Ishikawa (cell line): Measurements from ENCODE around the gene WWOX.

Experiments
- CEBPB ChIP-seq: IDR thresholded peaks from 2 replicates; pipeline ENCODE4 v1.6.1; 2012
- CREB1 ChIP-seq: IDR thresholded peaks from 2 replicates; pipeline ENCODE4 v1.6.1; 2012; ENCODE audit warnings: low read depth
- EGR1 ChIP-seq: IDR thresholded peaks from 2 replicates; pipeline ENCODE4 v1.6.1; 2012
- EP300 ChIP-seq: IDR thresholded peaks from 2 replicates; pipeline ENCODE4 v1.6.1; 2012; ENCODE audit warnings: borderline replicate concordance
- FOXM1 ChIP-seq: IDR thresholded peaks from 2 replicates; pipeline ENCODE4 v1.6.1; 2012; ENCODE audit warnings: low read depth, borderline replicate concordance
- MAX ChIP-seq: IDR thresholded peaks from 2 replicates; pipeline ENCODE4 v1.6.1; 2012
- NFIC ChIP-seq: IDR thresholded peaks from 2 replicates; pipeline ENCODE4 v1.6.1; 2012
- RAD21 ChIP-seq: IDR thresholded peaks from 2 replicates; pipeline ENCODE4 v1.6.1; 2012; ENCODE audit warnings: low read depth
- REST ChIP-seq: IDR thresholded peaks from 2 replicates; pipeline ENCODE4 v1.6.1; 2012; ENCODE audit warnings: low read depth, mild to moderate bottlenecking
- TAF1 ChIP-seq: IDR thresholded peaks from 2 replicates; pipeline ENCODE4 v1.6.1; 2012; ENCODE audit warnings: low read depth, mild to moderate bottlenecking
- TCF12 ChIP-seq: IDR thresholded peaks from 2 replicates; pipeline ENCODE4 v1.6.1; 2012; ENCODE audit warnings: low read depth
- TEAD4 ChIP-seq: IDR thresholded peaks from 2 replicates; pipeline ENCODE4 v1.6.1; 2012
- USF1 ChIP-seq: IDR thresholded peaks from 2 replicates; pipeline ENCODE4 v1.6.1; 2012
- YY1 ChIP-seq: IDR thresholded peaks from 2 replicates; pipeline ENCODE4 v1.6.1; 2012; ENCODE audit warnings: low read depth
- ZBTB7A ChIP-seq: IDR thresholded peaks from 2 replicates; pipeline ENCODE4 v1.6.1; 2012; ENCODE audit warnings: low read depth

WWOX gene

GRCh38 chr16:78446486-78446885 is 347.0 kb downstream of the WWOX start:
- TF ChIP-seq EP300 (no peak), CEBPB (no peak), ZBTB7A (no peak), TAF1 (no peak), REST (no peak), TEAD4 (no peak), TCF12 (no peak), CREB1 (no peak), MAX (no peak), YY1 (no peak), RAD21 (no peak), FOXM1 (no peak), USF1 (no peak), EGR1 (no peak), NFIC (no peak)

GRCh38 chr16:78446992-78447563 is 347.6 kb downstream of the WWOX start:
- TF ChIP-seq ZBTB7A (no peak), CREB1 (no peak), YY1 (no peak), CEBPB (no peak), EP300 (no peak), TEAD4 (no peak), EGR1 (no peak), FOXM1 (no peak), REST (no peak), NFIC (no peak), MAX (no peak), RAD21 (no peak)

- no peak for TF ChIP-seq CEBPB
- no peak for TF ChIP-seq MAX
- TF ChIP-seq TCF12: no peak
- TF ChIP-seq TEAD4: no peak
- no peak for TF ChIP-seq USF1
- TF ChIP-seq RAD21: no peak
- TF ChIP-seq ZBTB7A: no peak
- no peak for TF ChIP-seq REST
- no peak for TF ChIP-seq TAF1
- TF ChIP-seq EGR1: no peak
- no peak for TF ChIP-seq NFIC
Observed at GRCh38 chr16:78448658-78449271, 349.3 kb downstream of the WWOX start.

- TF ChIP-seq CREB1 (no peak), TEAD4 (no peak), NFIC (no peak), EP300 (no peak), CEBPB (no peak)
Observed at GRCh38 chr16:78450255-78450654, 350.8 kb downstream of the WWOX start.
